Amniotic epithelial cell (primary cell): ENCODE data around the gene C15orf62.

Experiments
- DNase-seq: peaks from one replicate; pipeline ENCODE4 v3.0.0-alpha.2; 2010; ENCODE audit warnings: low read depth

The C15orf62 gene, protein sequence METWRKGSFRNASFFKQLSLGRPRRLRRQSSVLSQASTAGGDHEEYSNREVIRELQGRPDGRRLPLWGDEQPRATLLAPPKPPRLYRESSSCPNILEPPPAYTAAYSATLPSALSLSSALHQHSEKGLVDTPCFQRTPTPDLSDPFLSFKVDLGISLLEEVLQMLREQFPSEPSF

DNA sequence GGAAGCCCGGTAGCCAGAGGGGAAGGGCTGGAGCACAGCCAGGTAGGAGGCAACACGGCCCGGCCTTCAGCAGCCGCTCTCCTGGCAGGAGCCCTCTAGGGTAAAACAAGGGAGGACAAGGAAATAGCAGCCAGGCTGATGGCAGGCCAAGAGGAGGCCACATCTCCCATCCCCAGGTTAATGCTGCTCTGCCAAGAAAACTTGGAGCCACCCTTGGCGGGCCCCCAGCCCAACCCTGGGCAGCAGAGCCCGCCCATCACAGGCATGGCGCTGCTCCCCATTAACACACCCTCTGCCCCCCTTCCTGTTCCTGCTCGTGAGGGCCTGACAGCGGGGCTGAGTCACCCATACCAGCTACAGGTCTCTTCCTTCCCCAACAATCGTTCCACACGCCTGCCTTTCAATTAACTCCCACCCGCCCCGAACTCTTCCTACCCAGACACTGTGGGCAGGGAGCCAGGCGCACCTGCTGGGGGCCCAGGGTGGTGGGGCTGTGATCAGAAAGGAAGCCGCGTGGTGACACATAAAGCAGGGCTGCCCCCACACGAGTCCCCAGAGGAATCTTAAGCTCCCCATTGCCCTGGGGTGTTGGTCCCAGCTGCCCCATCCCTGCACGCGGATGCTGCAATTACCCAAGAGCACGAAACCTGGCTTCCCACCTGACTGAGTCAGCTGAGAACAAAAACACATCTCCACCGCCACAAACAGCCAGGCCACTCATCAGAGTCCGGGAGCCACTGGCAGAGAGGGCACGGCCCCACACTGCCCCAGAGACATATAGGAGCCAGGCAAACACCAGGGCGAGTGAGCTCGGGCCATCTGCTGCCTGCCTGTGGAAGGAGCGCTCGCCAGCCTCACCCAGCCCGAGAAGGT is at the start of gene C15orf62:
TSS of gene C15orf62 (plus strand) at position 707 of the 873 bp plus-strand sequence. CDS start 516 bp downstream, outside the sequence.
- peak; percentile 58 for DNase-seq

DNA sequence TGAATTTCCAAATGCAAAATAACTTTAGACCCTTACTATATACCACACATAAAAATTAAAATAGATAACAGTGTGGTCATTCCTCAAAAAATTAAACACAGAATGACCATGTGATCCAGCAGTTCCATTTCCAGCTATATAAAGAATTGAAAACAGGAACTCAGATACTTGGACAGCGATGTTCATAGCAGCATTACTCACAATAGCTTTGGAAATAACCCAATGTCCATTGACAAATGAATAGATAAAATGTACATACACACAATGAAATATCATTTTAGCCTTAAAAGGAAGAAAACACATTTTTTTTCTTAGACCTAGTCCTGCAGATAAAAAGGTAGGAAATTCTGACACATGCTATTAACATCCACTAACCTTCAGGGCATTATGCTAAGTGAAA is 48.1 kb upstream of the C15orf62 start:
- no peak for DNase-seq

DNA sequence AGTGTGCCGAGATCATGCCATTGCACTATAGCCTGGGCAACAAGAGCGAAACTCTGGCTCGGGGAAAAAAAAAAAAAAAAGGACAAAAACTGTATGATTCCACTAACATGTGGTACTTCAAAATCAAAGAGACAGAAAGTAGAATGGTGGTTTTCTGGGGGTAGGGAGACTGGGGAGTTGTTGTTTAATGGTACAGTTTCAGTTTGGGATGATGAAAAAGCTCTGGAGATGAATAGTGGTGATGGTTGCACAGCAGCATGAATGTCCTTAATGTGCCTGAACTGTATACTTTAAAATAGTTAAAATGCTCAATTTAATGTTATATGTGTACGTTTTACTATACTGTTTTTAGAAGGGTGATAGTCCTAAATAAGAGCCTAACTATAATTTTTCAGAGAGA is 47.4 kb upstream of the C15orf62 start:
- DNase-seq = no peak

DNA sequence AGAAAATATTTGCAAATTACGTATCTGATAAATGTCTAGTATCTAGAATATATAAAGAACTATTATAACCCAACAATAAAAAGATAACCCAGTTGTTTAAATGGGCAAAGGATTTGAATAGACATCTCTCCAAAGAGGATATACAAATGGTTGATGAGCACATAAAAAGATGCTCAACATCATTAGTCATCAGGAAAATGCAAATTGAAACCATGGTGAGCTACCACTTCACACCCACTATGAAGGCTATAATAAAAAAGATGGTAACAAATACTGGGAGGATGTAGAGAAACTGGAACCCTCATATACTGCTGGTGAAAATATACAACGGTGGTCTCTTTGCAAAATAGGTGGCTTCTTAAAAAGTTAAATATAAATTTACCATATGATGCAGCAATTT is 46.8 kb upstream of the C15orf62 start:
- DNase-seq = no peak

DNA sequence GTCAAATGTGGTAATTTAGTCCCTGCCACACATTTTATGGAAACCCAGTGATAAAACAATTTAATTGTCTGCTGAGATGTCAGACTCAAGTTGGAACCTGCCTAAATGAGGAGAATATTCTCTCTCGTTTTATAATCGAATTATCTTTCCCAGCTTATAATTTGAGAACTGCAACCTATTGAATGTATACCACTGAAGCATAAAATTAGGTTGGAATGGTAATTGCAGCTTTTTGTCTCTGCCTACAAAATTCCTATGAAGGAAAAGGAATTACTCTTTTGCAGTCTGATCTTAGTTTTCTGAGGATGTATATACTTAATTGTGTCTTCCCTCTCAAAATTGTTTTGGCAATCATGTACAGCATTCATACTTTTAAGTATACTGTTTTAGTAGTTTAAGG is 45.9 kb upstream of the C15orf62 start:
- no peak for DNase-seq

DNA sequence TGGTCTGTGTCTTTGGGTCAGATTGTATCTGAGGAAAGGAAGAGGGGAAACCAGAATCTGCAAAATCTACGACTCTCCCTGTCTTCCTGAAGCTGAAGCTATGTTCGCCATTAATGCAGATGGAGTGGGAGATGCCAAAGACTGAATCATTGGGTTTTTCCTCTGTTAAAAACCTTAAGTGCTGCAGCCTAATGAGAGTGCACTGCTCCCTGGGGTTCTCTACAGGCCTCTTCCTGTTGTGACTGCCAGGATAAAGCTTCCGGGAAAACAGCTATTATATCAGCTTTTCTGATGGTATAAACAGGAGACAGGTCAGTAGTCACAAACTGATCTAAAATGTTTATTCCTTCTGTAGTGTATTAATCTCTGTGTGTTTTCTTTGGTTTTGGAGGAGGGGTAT is 38.7 kb upstream of the C15orf62 start:
- no peak for DNase-seq

DNA sequence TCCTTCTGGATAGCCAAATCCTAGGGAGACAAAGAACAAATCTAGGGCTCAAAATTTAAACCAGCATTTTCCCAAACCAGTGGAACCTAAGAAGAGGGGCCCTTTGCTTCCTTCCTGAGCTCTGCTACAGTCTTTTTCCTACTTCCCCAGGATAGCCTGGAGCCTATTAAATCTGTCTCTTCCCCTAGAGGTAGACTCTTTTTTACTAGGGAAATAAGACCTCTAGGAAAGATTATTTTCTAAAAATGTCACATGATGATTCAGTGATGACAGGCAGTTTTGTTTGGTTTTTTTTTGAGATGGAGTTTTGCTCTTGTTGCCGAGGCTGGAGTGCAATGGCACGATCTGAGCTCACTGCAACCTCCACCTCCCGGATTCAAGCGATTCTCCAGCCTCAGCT is 33.2 kb upstream of the C15orf62 start:
- DNase-seq = no peak

DNA sequence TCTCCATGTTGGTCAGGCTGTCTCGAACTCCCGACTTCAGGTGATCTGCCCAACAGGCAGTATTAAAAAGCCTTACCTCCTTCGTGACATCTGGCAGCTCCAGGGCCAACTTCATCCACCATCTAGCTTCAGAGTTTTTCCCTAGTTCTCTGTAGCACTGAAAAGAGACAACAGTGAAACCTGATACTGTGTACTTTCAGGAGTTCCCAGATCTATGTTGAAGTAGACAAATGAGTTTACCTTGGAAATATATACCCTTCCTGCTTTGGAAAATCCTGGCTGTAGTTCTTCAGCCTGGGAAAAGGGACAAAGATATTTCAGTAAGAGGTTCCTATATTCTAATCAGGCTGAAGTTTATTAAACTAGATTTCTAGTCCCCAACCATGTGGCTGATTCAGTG is 32.7 kb upstream of the C15orf62 start:
- no peak for DNase-seq

DNA sequence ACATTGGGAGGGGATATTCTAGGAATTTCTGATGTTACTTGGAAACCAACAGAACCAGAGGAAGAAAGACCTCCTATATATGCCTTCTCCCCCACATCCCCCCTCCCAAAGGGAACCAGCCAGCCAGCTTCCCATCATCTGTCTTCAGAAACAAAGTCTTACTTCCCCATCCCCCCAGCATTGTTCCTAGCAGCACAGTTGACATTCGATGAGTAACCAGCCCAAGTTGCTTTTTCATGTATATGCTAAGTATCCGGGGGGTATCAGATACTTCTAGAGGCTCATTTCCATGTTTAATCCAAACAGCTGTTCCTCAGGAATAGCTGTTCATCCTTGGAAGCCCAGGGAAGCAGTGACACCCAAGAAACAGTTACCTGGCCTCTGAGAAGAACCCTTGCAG is 30.7 kb upstream of the C15orf62 start:
- no peak for DNase-seq

DNA sequence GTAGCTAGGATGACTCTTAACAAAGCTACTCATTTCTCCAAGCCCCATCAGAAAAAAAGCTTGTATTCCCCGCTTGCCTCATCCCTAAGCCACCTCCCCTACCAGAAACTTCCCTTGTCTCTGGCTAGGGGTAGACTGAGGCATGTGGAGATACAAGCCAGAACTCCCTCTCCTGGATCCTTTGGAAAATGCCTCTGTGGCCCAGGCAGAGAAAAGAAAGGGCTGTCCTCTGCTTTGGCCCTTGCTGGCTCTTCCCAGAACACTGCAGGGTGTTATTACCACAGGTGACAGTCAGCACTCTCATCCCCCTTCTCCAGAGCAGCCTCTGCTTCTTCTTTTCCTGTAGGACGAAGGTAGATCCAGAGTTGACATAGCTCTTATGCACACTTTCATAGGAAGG is 29.9 kb upstream of the C15orf62 start:
- DNase-seq = no peak

DNA sequence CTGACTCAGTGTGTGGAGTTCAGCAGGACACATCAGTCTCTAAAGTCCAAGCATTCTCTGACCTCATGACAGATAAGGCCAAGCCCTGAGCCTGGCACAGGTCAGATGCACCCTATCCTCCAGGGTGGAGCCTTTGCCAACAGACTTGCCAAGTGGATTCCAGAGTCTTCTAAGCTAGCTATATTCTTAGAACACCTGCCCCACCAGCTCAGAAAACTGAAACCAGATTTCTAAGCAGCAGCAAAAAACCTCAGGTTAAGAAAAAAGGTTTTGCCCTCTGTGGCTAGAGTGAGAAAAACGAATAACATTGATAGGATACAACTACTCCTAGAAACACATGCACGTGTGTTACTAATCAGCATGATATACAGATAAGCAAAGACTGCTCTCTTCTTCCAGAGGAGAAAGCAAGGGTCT is 26.3 kb upstream of the C15orf62 start:
- DNase-seq = no peak

DNA sequence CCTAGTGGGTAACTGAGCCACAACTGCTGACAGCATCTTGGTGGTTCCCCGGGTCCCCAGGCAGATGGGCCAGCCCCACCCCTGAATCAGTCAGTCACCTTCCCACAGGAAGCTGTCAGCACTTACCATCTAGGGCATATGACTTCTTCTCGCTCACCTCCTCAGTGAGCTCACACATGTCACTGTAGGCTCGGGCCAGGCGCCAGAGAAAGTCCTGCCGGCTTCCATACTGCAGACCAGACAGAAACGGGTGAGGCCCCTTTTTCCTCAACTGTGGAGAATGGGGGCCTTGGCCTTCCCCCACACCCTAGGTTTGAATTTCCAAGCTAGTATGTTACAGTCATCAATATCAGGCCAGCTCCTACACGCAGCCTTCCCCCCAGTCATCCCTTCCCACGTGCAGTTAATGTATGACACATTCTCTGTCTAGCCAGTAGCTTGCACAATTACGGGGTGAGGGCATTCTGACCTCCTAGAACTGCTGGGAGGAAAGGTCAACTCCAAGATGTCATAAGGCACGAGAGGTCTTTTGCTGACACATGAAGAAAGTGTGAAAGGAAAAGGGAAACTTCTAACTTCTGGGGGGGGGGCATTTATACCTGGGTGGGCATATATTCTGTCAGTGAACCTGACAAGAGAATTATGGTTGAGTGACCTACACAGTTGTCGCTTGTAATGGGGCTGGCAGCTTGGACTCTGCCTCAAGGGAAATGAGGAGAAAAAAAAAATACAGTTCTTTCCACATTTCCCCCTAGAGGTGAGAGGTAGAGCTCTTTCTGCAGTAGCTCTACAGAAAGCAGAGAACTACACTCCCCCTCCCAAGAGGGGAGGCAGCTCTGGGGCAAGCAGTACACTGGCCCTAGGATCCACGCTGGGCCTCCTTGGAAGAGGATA is 25.6 kb upstream of the C15orf62 start:
- peak; percentile 89 for DNase-seq

DNA sequence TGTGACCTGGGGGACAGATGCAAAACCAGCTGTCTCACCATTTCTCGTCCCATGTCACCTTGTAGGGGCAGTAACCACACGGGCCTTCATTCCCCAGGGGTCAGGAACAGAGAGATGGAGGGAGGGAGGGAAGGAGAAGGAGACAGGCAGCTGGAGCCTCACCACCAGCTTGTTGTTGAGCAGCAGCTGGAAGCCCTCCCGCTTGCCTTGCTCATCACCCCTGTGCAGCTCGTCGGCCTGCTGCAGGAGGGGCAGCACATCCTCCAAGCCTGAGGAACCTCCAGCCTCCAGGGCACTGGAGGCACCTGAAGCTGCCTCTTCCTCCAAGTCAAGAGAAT is 25.0 kb upstream of the C15orf62 start:
- DNase-seq = no peak

DNA sequence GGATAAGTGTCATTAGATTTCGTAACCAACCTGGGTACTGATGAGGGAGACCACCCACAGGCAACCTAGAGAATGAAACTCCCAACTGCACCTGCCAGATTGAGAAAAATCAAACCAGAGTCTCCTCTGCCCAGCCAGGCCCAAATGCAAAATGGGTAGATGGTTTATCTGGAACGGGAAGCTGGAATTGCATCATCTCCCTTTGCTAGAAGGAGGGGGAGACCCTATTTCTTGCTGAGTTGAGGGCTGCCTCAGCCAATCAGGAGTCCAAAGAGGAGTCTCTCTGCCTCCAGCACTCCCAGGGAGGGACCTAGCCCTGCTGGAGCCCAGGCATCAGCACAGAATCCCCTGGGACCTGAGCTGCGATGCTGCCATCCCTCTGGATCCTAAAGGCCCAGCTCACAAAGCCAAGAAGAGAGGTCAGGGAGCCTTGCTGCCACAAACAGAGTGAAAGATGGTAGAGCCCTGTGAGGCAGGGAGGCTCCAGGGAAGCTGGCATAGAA is 22.8 kb upstream of the C15orf62 start:
- DNase-seq = peak; percentile 46

DNA sequence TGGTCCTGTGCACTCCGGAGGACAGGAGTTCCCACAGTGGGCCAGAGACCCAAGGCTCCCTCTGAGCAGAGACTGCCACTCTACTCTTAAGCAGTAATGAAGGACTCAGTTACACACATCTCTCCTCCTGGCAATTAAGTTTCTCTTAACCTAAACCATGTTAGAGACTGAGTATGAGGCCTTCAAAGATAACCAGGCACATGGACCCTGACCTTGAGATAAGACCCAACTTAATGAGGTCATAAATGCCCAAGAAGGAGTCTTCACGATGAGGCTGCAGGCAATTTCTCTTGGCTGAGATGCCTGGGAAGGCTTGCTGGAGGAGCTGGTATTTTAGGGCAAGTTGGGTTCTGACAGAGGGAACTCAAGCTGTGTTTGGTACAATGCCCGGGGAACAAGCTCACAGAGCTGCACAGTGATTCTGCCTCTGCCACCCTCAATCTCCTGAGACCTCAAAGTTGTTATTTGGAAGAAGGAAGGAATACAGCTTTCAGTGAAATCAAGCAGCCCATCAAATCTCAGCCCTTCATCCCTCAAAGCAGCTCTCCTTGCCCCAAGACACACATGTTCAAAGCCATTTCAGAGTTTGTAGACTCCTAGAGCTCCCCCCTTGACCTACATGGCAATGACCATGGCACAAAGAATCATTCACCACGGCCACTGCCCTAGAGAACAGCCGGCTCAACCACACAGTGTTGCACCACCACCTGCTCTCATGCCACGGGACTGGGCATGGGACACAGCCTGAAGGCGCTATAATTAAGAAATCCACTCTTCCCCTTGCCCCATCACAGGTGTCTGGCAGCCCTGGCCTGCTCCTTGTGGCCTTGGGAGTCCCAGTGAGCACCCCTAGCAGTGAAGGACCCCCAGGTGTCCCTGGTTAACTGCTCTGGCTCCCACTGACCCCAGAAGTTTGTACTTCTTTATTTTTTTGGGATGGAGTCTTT is 21.8 kb upstream of the C15orf62 start:
- peak; percentile 24 for DNase-seq

DNA sequence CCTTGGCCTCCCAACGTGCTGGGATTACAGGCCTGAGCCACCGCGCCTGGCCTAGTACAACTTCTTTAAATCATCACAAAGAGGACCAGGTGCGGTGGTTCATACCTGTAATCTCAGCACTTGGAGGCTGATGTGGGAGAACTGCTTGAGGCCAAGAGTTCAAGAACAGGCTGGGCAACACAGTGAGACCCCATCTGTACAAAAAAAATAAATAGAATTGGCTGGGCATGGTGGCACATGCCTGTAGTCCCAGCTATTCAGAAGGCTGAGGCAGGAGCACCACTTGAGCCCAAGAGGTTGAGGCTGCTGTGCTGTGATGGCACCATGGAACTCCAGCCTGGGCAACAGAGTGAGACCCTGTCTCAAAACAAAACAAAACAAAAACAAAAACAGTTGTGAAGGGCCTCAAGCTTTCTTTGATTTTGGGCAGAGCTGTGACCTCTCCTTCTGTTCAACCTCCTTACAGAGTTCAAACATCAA is 20.6 kb upstream of the C15orf62 start:
- no peak for DNase-seq

DNA sequence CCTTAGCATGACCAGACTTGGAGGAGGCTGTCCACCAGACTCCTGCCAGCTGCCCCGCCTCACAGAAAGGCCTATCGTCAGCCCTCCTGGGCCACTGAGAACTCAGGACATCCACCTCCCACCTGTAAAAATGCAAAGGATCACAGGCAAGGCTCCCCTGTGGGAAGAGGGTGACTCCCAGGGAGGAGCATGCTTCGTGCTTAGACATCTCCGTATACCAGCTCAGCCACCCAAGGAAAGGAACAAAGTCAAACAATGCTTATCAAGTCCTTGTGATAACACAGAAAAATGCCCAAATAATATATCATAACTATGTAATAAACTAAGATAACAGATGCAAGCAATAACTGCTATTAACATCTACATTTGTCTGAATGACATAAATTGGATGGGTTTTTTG is 18.9 kb upstream of the C15orf62 start:
- no peak for DNase-seq

DNA sequence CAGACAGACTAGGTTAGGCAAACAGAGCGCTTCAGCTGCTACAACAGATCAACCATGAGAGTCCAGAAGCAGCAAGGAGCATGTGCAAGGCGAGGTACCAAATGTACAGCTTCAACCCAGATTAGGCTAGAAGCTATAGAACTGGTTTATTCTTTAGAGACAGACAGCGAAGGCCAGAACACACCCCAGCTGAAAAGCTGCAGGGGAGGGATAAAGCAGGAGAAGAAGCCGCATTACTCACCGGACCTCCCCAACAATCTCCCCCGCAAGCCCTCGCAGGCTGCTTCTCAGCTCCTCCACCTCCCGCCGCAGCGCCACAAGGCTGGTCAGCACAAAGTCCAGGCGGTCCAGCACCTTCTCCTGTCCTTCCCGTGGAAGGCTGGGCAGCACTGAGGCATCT is 18.0 kb upstream of the C15orf62 start:
- DNase-seq = no peak

DNA sequence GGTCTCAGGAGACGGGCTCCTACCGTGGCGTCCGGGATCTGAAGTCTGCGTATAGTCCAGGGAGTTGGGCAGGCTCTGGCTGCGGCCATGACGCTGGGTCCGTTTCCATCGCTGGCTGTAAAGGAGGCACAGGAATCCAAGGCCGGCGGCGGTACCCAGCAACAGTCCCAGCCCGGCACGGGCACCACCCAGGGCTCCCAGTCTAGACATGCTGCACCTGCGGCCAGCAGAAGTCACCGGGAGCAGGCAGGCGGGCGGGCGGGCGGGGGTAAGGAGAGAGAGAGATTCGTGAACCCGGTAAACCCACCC is 15.3 kb upstream of the C15orf62 start:
- DNase-seq = no peak

DNA sequence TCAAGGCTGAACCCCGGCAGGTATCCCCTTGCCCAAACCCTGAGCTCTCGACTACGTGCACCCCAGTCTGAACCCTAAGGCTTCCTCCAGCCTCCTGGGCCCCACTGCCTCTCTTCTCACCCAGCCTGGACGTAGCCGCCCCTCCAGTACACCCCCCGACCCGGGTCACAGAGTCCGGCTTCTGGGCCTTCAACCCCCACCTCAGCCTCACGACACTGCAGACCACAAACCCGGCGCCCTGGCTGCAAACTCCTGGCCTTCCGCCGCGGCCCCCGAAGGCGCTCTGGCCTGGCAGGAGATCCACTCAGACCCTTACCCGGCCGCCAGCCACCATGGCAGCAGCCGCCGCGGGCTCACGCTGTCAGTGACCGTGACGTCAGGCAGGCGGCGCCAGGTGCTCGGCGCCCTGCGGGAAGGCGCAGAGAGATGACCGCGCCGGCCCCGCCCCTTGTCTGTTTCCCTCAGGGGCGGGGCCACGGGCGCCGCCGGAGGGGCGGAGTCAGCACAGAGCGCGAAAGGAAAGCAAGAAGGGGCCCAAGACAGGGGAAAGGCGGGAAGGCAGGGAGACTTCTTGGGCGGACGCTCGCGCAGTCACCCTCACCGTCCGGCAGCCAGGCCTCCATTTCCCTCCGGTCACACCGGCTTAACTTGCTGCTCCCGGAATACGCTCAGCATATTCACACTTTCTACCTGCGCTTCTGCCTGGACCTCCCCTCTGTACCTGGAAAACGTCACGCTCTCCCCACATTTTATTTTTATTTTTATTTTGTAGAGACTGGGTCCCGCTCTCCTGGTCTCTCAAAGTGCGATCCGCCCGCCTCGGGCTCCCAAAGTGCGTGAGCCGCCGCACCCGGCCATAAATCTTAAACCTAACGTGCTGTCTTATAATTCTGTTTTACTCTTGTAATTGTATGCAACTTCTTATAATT is 14.6 kb upstream of the C15orf62 start, which contains the start of gene RMDN3:
TSS of gene RMDN3 (minus strand) at position 372 of the 929 bp plus-strand sequence. CDS start 471 bp downstream, outside the sequence.
- DNase-seq = peak; percentile 79
